Measurements from ENCODE around the gene ABCA6.

ABCA6 gene

GRCh38 chr17:69043098-69043734 lies 98.5 kb downstream of the ABCA6 start:
- H3K4me1 ChIP-seq (ENCODE audit: low read length): no peaks in the 10 kb centered on the region
- TF ChIP-seq CTCF (IDR thresholded peaks at IDR 0.05; ENCODE audit: low read depth, low read length) (no peak), EZH2phosphoT487 (IDR thresholded peaks at IDR 0.05; ENCODE audit: low read depth) (no peak)
- H3K27me3 ChIP-seq (ENCODE audit: low read depth, low read length): no peaks in the 10 kb centered on the region
- no peak overlapping the region for H3K4me3 ChIP-seq (ENCODE audit: low read length)
- no peak overlapping the region for H3K4me2 ChIP-seq (ENCODE audit: low read length)
- no peaks in the 10 kb centered on the region for H3K9me3 ChIP-seq (ENCODE audit: insufficient read depth, low read length)
- no peaks in the 10 kb centered on the region for H4K20me1 ChIP-seq (ENCODE audit: insufficient read depth, low read length)
- H3K9ac ChIP-seq (ENCODE audit: low read length): no peak overlapping the region
- no peak overlapping the region for H2AFZ ChIP-seq (ENCODE audit: low read depth, low read length)
- H3K79me2 ChIP-seq (ENCODE audit: low read length): no peaks in the 10 kb centered on the region
- H3K27ac ChIP-seq (ENCODE audit: low read length): no peak overlapping the region
- no peaks in the 10 kb centered on the region for H3K36me3 ChIP-seq (replicated peaks; ENCODE audit: low read depth, low read length)

- H3K4me1 ChIP-seq (ENCODE audit: low read length): no peaks in the 10 kb centered on the region
Observed at GRCh38 chr17:69042308-69042707, 99.4 kb downstream of the ABCA6 start.

GRCh38 chr17:69031839-69032238 lies 109.9 kb downstream of the ABCA6 start:
- no peak for TF ChIP-seq EZH2phosphoT487 (IDR thresholded peaks at IDR 0.05; ENCODE audit: low read depth)
- no peak for TF ChIP-seq CTCF (IDR thresholded peaks at IDR 0.05; ENCODE audit: low read depth, low read length)
- Histone ChIP-seq H3K79me2 (ENCODE audit: low read length) (no peaks in the 10 kb centered on the region), H3K4me3 (ENCODE audit: low read length) (no peak overlapping the region), H3K36me3 (replicated peaks; ENCODE audit: low read depth, low read length) (no peaks in the 10 kb centered on the region), H3K27ac (ENCODE audit: low read length) (no peak overlapping the region), H3K9ac (ENCODE audit: low read length) (no peak overlapping the region), H4K20me1 (ENCODE audit: insufficient read depth, low read length) (no peaks in the 10 kb centered on the region), H3K9me3 (ENCODE audit: insufficient read depth, low read length) (no peaks in the 10 kb centered on the region), H3K27me3 (ENCODE audit: low read depth, low read length) (no peaks in the 10 kb centered on the region), H3K4me2 (ENCODE audit: low read length) (no peak overlapping the region), H2AFZ (ENCODE audit: low read depth, low read length) (no peak overlapping the region), H3K4me1 (ENCODE audit: low read length) (no peaks in the 10 kb centered on the region; the same call in 1 of the 2 replicates)

More at GRCh38 chr17:69042308-69042707, 99.4 kb downstream of the ABCA6 start:
- Histone ChIP-seq H3K79me2 (ENCODE audit: low read length) (no peaks in the 10 kb centered on the region), H3K4me3 (ENCODE audit: low read length) (no peak overlapping the region), H3K9ac (ENCODE audit: low read length) (no peak overlapping the region), H3K27ac (ENCODE audit: low read length) (no peak overlapping the region), H3K4me2 (ENCODE audit: low read length) (no peak overlapping the region), H3K36me3 (replicated peaks; ENCODE audit: low read depth, low read length) (no peaks in the 10 kb centered on the region), H2AFZ (ENCODE audit: low read depth, low read length) (no peak overlapping the region), H3K9me3 (ENCODE audit: insufficient read depth, low read length) (no peaks in the 10 kb centered on the region), H4K20me1 (ENCODE audit: insufficient read depth, low read length) (no peaks in the 10 kb centered on the region), H3K27me3 (ENCODE audit: low read depth, low read length) (no peaks in the 10 kb centered on the region)
- no peak for TF ChIP-seq CTCF (IDR thresholded peaks at IDR 0.05; ENCODE audit: low read depth, low read length)
- no peak for TF ChIP-seq EZH2phosphoT487 (IDR thresholded peaks at IDR 0.05; ENCODE audit: low read depth)

- Histone ChIP-seq H3K9me3 (ENCODE audit: insufficient read depth, low read length) (no peaks in the 10 kb centered on the region), H3K36me3 (replicated peaks; ENCODE audit: low read depth, low read length) (no peaks in the 10 kb centered on the region), H4K20me1 (ENCODE audit: insufficient read depth, low read length) (no peaks in the 10 kb centered on the region), H3K9ac (ENCODE audit: low read length) (no peak overlapping the region), H3K4me3 (ENCODE audit: low read length) (no peak overlapping the region), H2AFZ (ENCODE audit: low read depth, low read length) (no peak overlapping the region), H3K79me2 (ENCODE audit: low read length) (no peaks in the 10 kb centered on the region), H3K27ac (ENCODE audit: low read length) (no peak overlapping the region), H3K27me3 (ENCODE audit: low read depth, low read length) (no peaks in the 10 kb centered on the region), H3K4me2 (ENCODE audit: low read length) (no peak overlapping the region), H3K4me1 (ENCODE audit: low read length) (no peaks in the 10 kb centered on the region; the same call in 1 of the 2 replicates)
- TF ChIP-seq EZH2phosphoT487 (IDR thresholded peaks at IDR 0.05; ENCODE audit: low read depth) (no peak), CTCF (IDR thresholded peaks at IDR 0.05; ENCODE audit: low read depth, low read length) (no peak)
Observed at GRCh38 chr17:69030169-69030568, 111.5 kb downstream of the ABCA6 start.
